ENCODE results near the gene CELF4. TPM values are rescaled to one million over a fixed set of nuclear protein-coding genes. Genes with fewer than 3 reads are reported as not detected.

CELF4 gene
- total and polyA plus RNA-seq, 2 of the 4 experiments (the other 2 are of a cell fraction): not detected

DNA sequence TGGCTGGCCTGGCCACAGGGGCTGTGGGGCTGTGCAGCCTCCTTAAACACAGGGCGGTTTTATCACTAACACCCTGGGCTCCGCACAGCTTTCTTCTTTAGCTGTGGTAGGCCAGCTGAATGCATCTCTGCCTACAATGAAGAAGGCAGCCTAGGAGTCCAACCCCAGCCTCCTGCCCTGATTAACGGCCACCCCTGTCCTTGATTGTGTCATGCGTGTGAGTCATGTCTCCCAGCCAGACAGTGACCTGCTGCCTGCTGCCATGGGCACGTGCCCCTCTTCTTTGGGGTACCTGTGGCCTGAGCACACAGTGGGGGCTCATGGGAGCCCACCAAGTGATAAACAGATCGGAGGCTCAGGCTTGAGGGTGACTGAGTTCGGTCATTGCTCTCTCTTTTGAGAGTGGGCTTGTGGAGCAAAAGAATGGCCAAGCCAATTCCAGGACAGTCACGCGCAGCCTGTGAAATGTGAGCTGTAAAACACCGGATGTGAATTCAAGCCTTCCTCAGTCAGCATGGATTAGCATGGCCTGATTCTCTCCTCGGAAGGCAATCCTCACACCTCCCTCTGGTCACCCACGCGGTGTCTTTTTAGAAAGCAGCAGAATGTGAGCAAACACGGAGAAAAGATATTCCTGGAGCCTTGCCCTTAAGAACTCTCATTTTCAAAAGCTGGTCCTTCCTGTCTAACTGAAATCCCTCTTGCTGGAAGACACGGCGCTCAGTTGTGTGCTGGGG is 144.1 kb downstream of the CELF4 start:
- Histone ChIP-seq H3K36me3 (ENCODE audit: control insufficient read depth, insufficient read depth, low read length) (no peaks in the 10 kb centered on the region), H4K91ac (ENCODE audit: insufficient read depth, low read depth, low read length) (no peak overlapping the region), H3K27ac (ENCODE audit: insufficient read depth, low read length) (no peak overlapping the region), H3K23ac (ENCODE audit: low read depth, low read length) (no peak overlapping the region), H3K18ac (ENCODE audit: low read depth, low read length) (no peak overlapping the region), H3K9me3 (ENCODE audit: control insufficient read depth, insufficient read depth, low read length) (no peaks in the 10 kb centered on the region), H3K4me1 (ENCODE audit: control insufficient read depth, insufficient read depth, low read length) (no peaks in the 10 kb centered on the region), H3K4me2 (ENCODE audit: low read depth, low read length) (no peak overlapping the region), H3K79me1 (ENCODE audit: low read depth in 1 of 2, low read length in 2 of 2) (no peaks in the 10 kb centered on the region), H3K9ac (ENCODE audit: low read depth, low read length) (no peak overlapping the region), H2BK5ac (ENCODE audit: low read depth, low read length, poor library complexity, severe bottlenecking) (no peak overlapping the region), H4K5ac (ENCODE audit: low read depth, low read length) (no peak overlapping the region), H2AK9ac (replicated peaks; ENCODE audit: low read depth, low read length, poor library complexity) (no peak overlapping the region), H2BK120ac (ENCODE audit: low read depth, low read length) (no peak overlapping the region), H3K56ac (ENCODE audit: extremely low read depth, insufficient read depth, low read length) (no peak overlapping the region), H3K9me1 (ENCODE audit: insufficient read depth, low read length) (no peaks in the 10 kb centered on the region), H2BK20ac (ENCODE audit: low read depth, low read length) (no peak overlapping the region), H2AFZ (replicated peaks; ENCODE audit: low read length, poor library complexity) (no peak overlapping the region), H2BK15ac (ENCODE audit: low read depth, low read length) (no peak overlapping the region), H2AK5ac (ENCODE audit: low read depth, low read length) (no peak overlapping the region), H3K14ac (replicated peaks; ENCODE audit: low read depth, low read length) (no peak overlapping the region), H3K4ac (ENCODE audit: low read depth, low read length) (no peak overlapping the region), H4K8ac (ENCODE audit: low read depth in 2 of 2, low read length in 2 of 2) (no peak overlapping the region), H4K20me1 (ENCODE audit: insufficient read depth, low read length) (no peaks in the 10 kb centered on the region), H3K4me3 (ENCODE audit: insufficient read depth, low read depth, low read length) (no peak overlapping the region), H3K27me3 (ENCODE audit: control insufficient read depth, insufficient read depth, low read length) (peaks cover 21% of the 10 kb centered on the region)
- dilution Hi-C loops (cut with HindIII; ENCODE audit: low sequenced_read_pairs, unreplicated experiment) (no loop called here), in situ Hi-C loops (cut with MboI; ENCODE audit: low sequenced_read_pairs) (no loop called here), intact Hi-C loops (cut with micrococcal nuclease) (no loop called here)
- BruUV-seq (replicated peaks): no TSS peak
- TF ChIP-seq NFE2L2 (IDR thresholded peaks at IDR 0.05; ENCODE audit: low read depth, low read length): no peak
- TF ChIP-seq BHLHE40 (IDR thresholded peaks at IDR 0.05; ENCODE audit: low read depth, low read length): 0 out of 2 replicates have a peak, but pooled peaks have one; percentile 18
- ChIA-PET POLR2A (ENCODE audit: unreplicated experiment) (no interaction called here), CTCF (no interaction called here)
- DNase-seq (no peak), ATAC-seq (ENCODE audit: low read depth) (no peak)
- 59% methylated on average over 5 of the region's 16 CpGs; no CpG with 5 or more reads in 1 of the 2 experiments for WGBS, 2 experiments (ENCODE audit: extremely low coverage in 2 of 2, insufficient read length in 1 of 2)
